ENCODE results near the gene TMEM95. TPM values are rescaled to one million over a fixed set of nuclear protein-coding genes. Genes with fewer than 3 reads are reported as not detected.
A peak's percentile ranks its signal among the peaks of the same experiment; 100 is the strongest.

Gene TMEM95
- total and polyA plus RNA-seq, 2 experiments from 2014 or later: not detected

DNA sequence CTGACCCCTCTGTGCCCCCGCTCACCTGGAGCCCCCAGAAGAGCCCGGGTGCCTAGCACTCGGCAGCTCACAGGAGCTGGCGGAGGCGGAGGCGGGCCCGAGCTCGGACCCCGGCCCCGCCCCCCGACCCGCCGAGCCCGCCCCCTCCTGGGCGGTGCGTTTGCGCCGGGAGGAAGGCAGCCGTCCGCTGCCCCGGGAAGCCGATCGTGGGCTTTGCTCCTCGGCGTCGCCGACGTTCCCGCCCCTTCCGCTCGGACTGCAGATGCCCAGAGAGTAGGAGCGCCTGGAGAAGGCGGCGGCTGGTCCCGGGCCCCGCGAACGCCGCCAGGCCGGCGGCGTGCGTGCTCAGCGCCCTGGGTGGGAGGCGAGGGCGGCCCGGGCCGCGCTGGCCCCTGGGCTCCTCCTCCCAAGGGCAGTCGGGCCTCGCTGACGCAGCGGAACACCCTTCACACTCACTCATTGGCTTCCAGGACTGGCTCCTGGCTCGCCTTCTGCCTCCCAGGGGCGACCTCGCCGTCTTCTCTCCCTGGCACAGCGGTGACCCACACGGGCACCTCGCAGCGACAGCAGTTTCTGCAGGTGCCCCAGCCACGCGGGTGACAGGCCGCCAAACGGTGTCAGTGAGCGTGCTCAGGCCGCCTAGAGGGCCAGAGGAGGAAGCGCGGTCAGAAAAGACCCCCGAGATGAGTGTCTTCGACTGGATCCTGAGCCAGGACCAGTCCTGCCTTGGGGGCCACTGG is 39.7 kb downstream of the TMEM95 start, which contains the start of gene PLSCR3:
PLSCR3 (minus strand) TSS at position 74 of the 740 bp plus-strand sequence. CDS start 415 bp downstream, outside the sequence.
- Histone ChIP-seq H3F3A (replicated peaks; ENCODE audit: low read depth) (peaks cover 21% of the 10 kb centered on the region; the same call in 1 of the 2 replicates), H3K4me2 (peak within 1 kb of the TSS; percentile 98), H3K4me1 (ENCODE audit: insufficient read depth) (no peaks in the 10 kb centered on the region; the same call in 1 of the 2 replicates), H3K27ac (ENCODE audit: low read depth) (no peak within 1 kb of the TSS), H4K20me1 (replicated peaks; ENCODE audit: insufficient read depth) (peaks cover 12% of the 10 kb centered on the region), H3K9me2 (ENCODE audit: insufficient read depth) (no peaks in the 10 kb centered on the region), H3K27me3 (ENCODE audit: insufficient read depth) (no peaks in the 10 kb centered on the region), H3K79me2 (replicated peaks; ENCODE audit: insufficient read depth) (no peaks in the 10 kb centered on the region), H3K4me3 (peak within 1 kb of the TSS; percentile 91), H2AFZ (peak within 1 kb of the TSS; percentile 91), H3K36me3 (ENCODE audit: insufficient read depth) (peaks cover 4% of the 10 kb centered on the region; the same call in 1 of the 2 replicates)
- TF ChIP-seq CTCF (conservative IDR thresholded peaks at IDR 0.05; ENCODE audit: low read depth in 2 of 2) (peak; percentile 28 to 42; a peak in 3 of 4 replicates), POLR2AphosphoS5 (IDR thresholded peaks at IDR 0.05; ENCODE audit: low read depth) (peak; percentile 65)
- TF ChIP-seq, protein P1, sequence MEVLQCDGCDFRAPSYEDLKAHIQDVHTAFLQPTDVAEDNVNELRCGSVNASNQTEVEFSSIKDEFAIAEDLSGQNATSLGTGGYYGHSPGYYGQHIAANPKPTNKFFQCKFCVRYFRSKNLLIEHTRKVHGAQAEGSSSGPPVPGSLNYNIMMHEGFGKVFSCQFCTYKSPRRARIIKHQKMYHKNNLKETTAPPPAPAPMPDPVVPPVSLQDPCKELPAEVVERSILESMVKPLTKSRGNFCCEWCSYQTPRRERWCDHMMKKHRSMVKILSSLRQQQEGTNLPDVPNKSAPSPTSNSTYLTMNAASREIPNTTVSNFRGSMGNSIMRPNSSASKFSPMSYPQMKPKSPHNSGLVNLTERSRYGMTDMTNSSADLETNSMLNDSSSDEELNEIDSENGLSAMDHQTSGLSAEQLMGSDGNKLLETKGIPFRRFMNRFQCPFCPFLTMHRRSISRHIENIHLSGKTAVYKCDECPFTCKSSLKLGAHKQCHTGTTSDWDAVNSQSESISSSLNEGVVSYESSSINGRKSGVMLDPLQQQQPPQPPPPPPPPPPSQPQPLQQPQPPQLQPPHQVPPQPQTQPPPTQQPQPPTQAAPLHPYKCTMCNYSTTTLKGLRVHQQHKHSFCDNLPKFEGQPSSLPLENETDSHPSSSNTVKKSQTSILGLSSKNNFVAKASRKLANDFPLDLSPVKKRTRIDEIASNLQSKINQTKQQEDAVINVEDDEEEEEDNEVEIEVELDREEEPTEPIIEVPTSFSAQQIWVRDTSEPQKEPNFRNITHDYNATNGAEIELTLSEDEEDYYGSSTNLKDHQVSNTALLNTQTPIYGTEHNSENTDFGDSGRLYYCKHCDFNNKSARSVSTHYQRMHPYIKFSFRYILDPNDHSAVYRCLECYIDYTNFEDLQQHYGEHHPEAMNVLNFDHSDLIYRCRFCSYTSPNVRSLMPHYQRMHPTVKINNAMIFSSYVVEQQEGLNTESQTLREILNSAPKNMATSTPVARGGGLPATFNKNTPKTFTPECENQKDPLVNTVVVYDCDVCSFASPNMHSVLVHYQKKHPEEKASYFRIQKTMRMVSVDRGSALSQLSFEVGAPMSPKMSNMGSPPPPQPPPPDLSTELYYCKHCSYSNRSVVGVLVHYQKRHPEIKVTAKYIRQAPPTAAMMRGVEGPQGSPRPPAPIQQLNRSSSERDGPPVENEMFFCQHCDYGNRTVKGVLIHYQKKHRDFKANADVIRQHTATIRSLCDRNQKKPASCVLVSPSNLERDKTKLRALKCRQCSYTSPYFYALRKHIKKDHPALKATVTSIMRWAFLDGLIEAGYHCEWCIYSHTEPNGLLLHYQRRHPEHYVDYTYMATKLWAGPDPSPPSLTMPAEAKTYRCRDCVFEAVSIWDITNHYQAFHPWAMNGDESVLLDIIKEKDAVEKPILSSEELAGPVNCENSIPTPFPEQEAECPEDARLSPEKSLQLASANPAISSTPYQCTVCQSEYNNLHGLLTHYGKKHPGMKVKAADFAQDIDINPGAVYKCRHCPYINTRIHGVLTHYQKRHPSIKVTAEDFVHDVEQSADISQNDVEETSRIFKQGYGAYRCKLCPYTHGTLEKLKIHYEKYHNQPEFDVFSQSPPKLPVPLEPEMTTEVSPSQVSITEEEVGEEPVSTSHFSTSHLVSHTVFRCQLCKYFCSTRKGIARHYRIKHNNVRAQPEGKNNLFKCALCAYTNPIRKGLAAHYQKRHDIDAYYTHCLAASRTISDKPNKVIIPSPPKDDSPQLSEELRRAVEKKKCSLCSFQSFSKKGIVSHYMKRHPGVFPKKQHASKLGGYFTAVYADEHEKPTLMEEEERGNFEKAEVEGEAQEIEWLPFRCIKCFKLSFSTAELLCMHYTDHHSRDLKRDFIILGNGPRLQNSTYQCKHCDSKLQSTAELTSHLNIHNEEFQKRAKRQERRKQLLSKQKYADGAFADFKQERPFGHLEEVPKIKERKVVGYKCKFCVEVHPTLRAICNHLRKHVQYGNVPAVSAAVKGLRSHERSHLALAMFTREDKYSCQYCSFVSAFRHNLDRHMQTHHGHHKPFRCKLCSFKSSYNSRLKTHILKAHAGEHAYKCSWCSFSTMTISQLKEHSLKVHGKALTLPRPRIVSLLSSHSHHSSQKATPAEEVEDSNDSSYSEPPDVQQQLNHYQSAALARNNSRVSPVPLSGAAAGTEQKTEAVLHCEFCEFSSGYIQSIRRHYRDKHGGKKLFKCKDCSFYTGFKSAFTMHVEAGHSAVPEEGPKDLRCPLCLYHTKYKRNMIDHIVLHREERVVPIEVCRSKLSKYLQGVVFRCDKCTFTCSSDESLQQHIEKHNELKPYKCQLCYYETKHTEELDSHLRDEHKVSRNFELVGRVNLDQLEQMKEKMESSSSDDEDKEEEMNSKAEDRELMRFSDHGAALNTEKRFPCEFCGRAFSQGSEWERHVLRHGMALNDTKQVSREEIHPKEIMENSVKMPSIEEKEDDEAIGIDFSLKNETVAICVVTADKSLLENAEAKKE (CRISPR knock-in tag; IDR thresholded peaks at IDR 0.05): no peak
- ATAC-seq: peak; percentile 75
- H3K36me3 Mint-ChIP-seq (ENCODE audit: low read depth): peaks cover 26% of the 10 kb centered on the region
- peak within 1 kb of the TSS; percentile 87 for H3K4me3 Mint-ChIP-seq
- peak; percentile 89 for DNase-seq (ENCODE audit: low spot score)
- no peaks in the 10 kb centered on the region for H3K9me3 Mint-ChIP-seq
- peaks cover 25% of the 10 kb centered on the region for H3K4me1 Mint-ChIP-seq
- H3K27ac Mint-ChIP-seq: peak within 1 kb of the TSS; percentile 71; the same call in 1 of the 2 replicates
- H3K27me3 Mint-ChIP-seq (ENCODE audit: insufficient read depth, low read depth, poor library complexity): peaks cover 16% of the 10 kb centered on the region

Data from GM23338 (cell line).